Measurements from ENCODE around the gene FADS2.
"Not testable (repeated sequence)": the region's sequence is repeated elsewhere in the genome, so short reads cannot be mapped to it uniquely, and the experiment has no call there.

The FADS2 gene

DNA sequence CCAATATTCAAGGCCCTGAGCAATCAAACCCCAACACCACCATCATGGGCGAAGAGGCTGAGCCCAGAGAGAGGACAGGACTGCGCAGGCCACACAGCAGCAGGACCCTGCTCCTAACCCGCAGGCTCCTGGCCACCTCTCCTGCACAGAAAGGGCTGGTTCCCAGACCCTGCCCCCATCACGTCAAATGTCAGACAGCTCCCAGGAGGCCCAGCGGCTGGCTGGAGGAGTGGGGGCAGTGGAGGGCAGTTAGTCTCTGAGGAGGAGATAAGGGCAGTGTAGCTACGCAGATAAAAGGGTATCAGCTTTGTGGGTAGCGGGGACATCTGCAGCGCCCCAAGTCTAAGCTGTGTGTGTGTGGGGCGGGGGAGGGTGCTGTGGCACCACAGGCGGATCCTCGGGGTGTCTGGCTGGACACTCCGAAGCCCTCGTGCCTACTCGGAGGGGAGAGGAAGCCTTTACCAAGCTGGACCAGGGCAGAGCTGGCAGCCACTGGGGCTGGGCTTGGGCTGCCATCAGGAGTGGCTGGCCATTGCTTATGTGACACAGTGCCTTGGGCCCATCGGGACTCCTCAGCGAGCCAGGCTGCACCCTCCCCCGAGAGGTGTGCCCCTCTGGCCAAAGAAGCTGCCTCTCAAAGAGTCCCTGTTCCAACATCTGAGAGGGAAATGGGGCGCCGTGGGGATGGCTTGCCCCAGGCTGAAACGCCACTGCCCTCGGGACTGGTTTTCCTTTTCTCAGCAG is 41.8 kb downstream of the FADS2 start:
- DNase-seq = no peak

DNA sequence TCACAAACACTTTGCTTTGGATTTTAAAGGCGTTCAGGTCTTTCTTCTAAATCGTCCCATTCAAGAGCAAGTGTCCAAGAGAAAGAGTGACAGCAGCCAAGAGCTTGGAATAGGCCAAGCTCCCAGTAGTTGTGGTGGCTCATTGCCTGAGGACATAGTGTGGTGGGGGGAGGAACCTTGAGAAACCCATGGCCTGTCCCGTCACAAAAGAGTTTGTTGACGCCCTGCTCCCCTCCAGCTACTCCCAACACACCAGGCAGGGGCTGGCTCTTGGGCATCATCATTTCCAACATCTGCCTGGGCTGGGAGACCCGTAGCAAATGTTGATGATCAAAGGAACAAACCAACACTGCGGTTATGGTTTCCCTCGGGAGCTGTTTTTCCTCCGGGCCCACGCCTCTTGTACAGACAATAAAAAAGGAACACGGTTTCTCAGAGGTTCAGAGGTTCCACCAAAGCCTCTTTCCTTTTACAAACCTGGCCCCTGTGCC is 42.5 kb downstream of the FADS2 start:
- DNase-seq = no peak

DNA sequence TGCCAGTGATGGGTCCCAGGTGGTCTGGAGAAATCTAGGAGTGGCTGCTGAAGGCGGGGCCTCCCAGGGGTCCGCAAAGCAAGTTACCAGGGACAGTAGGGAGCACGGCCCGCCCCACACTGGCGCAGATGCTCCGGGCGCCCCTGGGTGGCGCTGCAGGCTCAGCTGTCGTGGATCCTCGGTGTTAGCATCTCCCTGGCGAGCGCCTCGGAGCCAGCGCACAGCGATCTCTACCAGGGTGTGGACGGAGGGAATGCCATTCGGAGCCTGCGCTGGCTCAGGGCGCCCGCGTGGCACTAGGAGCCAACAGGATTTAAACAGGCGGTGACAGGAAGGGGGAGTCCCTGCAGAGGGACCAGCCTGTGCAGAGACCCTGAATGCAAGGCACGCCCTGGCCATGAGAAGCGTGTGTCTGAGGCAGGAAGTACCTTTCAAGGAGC is 43.1 kb downstream of the FADS2 start:
- DNase-seq = peak; percentile 6

DNA sequence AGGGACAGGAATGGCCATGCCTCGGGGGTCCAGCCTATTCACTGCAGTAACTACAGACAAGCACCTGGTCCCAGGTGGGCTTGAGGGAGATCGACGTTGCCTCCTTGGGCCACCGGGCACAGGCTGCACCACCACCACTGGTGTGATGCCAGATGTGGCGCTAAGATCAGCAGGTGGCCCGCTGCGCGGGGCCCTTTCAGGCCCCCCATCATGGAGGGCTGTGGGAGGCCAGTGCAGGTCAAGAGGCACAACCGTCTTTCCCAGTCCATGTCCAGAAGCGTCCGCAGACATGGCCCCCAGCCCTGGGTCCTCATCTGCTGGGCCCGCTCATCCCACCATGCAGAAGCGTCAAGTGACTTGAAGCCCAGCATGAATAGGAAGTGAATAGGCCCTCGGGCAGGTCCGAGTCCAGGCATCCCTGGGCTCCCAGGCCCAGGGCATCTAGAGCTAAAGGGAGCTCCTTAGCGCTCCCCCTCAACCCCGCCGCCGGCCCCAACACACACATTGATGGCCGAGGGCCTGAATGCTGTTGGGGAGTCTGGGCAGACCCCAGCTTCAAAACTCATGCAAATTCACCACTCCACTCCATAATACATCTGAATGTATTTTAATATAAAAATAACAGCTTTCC is 45.0 kb downstream of the FADS2 start:
- DNase-seq = no peak

DNA sequence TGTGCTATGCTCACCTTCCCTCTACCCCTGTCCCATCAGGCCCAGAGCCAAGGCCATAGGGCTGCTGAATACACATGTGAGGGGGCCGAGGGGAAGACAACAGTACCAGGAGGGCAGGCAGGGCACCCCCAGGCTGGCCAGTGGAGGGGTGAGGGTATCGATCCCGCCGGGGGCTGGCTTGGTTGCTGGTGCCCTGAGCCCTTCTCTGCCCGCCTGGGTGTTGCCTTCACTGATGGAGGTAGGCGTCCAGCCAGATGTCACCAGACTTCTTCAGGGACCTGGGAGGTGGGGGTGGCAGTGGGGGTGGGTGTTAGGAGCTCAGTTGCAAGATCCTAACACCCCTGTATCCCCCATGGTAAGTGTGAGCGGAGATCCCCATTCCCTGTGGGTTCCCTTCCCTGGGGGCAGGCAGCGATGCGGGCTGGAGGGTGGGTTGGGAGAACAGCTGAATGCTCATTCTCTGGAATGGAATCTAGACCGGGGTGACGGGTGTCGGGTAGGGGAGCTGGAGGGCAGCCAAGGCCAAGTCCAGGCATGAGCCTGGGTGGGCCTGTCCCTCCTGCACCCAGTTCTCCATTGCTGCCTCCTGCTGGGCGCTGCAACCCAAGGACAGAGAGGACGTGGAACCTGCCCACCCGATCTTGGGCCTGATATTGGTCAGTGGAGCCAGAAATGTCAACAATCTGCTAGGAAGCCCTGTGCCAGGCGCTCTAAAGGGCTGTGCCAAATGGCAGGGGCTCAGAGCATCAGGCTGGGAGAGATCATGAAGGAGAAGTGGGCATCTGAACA is 45.7 kb downstream of the FADS2 start:
- DNase-seq = no peak

DNA sequence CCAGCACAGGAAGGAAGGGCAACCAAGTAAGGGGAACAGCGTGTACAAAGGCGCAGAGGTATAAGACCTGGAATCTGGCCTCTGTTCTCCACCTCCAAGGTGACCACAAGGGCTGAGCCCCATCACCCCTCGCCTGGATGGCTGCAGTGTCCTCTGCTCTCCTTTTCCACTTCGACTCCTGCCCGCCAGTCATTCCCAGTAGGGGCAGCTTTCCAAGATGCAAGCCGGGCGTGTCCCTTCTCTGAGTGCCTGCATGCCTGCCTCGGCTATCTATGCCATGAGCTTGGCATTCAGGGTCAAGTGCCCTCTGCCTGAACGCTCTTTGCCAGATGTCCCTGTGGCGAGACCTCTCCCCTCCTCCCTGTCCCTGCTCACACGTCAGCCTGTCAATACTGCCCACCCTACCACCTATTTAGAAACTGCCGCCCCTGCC is 46.3 kb downstream of the FADS2 start:
- DNase-seq = no peak

DNA sequence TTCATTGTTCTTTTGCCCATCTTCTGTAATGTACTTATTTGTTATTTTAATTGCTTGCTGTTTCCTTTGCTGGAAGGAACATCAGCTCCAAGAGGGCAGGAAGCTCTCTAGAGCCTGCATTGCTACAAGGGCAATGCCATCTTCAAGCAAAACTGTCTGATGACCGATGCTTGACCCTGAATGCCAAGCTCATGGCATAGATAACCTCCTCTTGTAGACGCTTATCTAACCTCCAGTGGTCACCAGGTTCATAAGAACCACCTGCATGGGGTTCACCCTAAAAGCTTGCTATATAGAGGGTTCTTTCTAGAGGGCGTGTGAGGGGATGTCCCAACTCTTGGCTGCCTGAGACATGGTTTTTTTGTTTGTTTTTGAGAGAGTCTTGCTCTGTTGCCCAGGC is 46.8 kb downstream of the FADS2 start:
- DNase-seq = no peak

DNA sequence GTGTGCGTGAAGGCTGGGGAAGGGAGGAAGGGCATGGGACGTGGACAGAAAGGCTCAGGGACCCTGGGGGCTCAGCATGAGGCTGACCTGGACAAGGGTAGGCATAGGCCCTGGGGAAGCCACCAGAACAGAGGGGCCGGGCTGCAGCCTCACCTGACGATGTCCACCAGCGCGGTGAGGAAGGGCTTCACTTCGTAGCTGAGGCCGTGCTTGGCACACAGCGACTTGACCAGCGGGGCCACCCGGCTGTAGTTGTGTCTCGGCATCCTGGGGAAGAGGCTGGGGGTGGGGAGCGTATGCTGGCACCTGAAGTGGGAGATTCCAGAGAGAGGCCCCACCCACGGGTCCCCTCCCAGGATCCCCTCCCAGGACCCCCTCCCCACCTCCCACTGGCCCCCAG is 47.6 kb downstream of the FADS2 start:
- DNase-seq = no peak

DNA sequence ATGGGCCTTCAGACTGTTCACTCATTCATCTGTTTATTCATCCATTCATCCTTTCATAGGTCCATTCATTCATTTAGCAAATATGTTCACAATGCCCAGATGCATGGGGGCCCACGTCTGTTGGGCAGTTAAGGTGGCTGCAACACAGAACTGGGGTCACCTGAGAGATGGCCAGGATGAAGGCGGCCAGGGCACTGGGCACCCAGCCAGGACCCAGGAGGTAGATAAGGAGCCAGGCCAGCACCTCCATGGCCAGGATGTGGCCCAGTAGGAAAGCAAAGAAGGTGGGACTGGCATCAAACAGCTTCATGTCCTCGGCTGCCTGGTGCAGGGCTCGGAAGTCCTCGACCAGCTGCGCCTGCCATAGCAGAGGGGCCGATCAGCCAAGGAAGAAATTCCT is 51.1 kb downstream of the FADS2 start:
- DNase-seq = no peak

DNA sequence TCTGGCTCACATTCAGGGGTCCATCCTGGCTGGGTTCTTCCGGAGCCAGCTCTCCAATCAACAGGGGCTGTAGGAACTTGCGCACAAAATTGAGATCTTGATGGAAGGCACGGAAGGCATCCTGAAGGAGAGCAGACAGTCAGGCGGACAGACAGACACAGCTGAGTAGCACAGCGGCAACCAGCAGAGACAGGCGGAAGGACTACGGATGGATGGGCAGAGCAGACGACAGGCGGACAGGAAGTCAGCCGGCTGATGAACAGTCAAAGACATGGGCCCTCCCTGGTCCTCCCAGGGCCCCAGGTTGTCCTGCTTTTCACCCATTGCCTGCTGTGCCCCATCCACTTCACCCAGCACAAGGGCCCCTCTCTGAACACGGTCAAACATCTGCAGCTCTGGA is 51.9 kb downstream of the FADS2 start:
- DNase-seq = no peak

DNA sequence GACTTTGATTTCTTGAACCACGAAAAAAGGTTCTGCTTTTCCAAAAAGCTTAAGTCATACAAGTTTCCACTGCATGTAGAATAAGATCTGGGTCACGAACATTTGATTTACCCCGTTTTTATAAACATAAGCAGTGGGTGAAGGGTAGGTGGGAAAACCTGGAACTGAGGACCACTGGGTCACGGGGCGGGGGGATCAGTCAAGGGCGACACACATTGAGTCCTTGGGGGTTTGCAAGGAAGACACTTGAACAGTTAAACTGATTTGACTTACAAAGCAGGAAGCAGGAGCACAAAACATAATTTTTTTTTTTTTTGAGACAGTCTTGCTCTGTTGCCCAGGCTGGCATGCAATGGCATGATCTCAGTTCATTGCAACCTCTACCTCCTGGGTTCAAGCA is 52.4 kb downstream of the FADS2 start:
- no peak for DNase-seq

DNA sequence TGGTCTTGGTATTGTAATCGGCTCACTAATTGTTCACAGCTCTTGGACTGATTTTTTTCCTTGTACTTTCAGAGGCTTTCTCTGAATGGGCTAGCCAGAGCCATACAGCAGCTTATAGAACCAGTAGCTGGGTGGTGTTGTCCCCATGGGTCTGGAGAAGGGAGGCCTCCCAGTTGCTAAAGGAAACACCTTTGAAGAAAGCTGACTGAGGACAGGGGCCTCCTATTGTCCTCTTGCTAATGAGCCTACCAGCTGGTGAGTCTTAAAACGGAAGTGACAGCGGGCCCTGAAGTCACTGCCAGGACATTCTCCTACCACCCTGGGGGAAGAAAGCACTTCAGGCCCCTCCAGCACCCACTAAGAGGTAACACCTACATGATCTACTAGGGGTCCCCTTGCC is 53.3 kb downstream of the FADS2 start:
- DNase-seq = no peak

DNA sequence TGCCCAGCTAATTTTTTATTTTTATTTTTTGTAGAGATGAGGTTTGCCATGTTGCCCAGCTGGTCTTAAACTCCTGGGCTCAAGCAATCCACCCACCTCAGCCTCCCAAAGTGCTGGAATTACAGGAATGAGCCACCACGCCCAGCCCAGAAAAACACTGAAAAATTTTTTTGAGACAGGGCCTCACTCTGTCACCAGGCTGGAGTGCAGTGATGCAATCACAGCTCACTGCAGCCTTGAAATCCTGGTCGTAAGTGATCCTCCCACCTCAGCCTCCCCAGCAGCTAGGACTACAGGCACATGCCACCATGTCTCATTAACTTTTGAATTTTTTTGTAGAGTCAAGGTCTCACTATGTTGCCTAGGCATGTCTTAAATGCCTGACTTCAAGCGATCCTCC is 54.2 kb downstream of the FADS2 start:
- not testable (repeated sequence) for DNase-seq

DNA sequence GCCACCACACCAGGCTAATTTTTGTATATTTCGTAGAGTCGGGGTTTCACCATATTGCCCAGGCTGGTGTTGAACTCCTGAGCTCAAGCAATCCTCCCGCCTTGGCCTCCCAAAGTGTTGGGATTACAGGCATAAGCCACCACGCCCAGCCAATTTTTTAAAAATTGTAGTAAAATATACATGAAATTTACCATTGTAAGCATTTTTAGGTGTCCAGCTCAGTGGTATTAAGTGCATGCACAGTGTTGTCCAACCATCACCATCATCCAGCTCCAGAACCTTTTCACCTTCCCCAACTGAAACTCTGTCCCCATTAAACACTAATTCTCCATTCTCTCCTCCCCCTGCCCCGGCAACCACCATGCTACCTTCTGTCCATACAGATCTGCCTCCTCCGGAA is 54.8 kb downstream of the FADS2 start:
- no peak for DNase-seq

DNA sequence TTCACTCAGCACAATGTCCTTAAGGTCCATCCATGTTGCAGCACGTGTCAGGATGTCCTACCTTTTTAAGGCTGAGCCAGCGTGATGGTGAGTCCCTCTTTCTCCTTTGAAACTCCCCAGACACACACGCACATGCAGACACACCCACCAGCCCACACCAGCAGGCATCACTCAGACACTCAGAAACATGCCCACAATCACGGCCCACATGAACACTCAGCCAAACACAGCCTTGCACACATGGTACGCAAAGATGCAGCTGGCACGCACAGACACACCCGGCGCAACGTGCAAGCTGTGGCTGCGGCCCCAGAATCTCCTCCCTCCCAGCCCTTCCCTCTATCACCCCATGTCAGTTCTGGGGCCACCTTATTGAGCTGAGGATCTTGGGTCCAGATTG is 55.2 kb downstream of the FADS2 start:
- no peak for DNase-seq

DNA sequence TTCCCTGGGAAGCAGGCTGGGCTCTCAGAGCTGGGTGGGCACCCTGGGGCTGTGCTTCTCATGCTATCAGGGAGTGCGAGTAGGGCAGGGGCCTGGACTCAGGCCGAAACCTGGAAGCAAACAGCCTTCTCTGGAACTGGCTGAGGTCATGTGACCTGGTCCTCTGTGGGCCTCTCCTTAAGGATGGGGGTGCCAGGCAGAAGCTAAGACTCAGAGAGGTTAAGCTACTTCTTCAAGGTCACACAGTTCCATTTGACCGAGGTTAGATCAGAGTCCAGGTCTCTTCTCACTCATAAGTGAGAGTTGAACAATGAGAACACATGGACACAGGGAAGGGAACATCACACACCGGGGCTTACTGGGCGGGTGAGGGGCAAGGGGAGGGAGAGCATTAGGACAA is 55.8 kb downstream of the FADS2 start:
- DNase-seq = no peak

DNA sequence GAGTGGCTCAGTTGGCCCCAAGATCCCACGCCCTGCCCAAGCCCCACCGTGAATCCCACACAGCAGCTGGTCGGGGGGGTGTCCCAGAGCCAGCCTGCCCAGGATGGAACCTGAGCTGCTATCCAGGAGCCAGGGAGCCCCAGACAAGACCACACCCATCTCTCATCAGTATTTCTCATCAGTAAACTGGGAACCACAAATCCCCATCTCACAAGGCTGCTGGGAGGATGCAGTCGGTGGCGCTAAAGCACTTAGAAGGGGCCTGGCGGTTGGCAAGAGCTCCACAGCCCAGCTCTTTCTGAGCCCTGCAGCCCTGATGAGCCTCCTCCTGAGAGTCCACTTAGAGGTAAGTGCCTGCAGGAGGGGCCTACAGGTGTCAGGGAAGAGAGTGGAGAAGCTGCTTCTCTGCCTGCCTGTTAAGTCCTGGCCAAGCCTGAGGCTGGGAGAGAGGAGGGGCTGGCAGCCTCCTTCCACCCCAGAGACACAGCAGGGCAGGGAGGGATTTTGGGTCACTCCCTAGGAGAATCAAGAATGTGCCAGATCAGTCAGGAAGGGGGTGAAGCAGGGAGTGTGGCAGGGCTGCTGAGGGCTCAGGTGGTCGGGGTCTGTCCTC is 57.2 kb downstream of the FADS2 start:
- DNase-seq = peak; percentile 11

DNA sequence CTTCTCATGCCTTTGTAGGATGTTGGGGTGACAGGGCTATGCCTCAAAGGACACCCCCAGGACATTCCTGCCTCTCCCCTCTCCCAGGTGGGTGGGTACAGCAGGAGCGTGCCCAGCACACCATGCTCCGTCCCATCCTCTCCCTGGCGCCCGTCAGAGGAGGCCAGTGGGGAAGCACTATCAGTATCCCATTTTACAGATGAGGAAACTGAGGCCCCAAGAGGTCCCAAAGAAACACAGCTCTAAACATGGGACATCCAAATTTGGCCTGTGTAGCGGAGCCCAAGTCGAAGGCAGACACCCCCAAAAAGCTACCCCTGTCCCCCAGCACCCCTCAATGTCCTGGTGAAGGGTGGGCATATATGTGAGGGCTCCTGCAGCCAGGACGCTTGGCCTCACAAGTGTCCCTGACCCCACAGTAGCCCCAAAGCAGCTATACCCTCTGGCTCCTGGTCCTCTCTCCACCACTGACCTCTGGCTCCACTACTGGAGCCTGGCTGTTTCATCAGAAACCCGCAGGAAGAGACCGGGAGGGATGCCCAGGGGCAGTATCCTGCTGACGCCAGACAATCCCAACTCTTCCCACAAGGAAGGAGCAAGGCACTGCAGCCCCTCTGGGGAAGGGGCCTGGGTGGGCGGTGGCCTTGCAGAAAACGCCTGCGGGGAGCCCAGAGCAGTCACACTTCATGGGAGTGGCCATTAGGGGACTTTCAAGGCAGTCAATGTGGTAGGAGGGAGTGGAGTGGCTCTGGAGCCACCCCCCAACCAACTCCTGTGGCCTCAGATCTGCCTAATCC is 57.9 kb downstream of the FADS2 start:
- DNase-seq = no peak

DNA sequence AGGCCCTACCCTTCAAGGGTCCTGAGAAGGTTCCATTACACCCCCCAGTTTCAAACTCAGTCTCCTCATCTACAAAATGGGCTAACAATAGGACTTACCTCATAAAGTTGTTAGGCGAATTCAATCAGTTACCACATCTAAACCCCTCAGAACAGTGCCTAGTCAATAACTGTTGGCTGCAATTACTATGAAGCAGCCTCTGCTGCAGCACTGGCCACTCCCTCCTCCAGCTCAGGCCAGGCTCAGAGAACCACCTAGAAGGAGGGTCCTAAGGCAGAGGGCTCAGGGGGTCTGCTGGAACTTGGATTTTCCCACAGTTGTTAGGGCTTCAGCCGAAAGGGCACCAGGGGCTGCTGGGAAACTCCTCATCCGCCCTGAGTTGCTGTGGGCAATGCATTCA is 58.5 kb downstream of the FADS2 start:
- DNase-seq = no peak

DNA sequence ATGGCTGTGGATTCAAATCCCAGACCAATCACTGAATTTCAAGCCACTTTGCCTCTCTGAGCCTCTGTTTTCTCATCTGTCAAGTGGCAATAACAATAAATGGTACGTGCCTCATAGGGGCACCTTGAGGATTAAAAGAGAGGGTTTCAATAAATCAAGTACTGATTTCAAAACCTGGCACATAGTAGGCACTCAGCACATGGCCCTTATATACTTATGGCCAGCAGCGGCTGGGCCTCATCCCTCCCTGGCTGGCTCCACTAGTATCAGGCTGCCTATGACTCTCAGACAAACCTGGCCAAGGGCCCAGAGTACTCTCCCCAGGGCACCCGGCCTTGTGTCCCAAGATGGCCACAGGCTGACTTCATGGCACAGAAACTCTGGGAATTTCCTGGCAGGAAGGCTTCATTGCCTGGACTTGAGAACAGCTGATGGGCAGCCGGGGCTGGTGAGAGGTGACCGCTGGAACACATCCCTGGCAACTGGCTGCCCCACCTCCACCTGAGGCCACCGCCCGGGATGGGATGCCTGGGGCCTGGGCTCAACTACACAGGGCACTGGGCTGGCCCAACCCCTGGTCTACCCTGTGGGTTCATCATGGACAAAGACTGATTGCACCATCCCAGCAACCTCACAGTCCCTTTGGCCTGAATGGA is 59.9 kb downstream of the FADS2 start:
- no peak for DNase-seq

DNA sequence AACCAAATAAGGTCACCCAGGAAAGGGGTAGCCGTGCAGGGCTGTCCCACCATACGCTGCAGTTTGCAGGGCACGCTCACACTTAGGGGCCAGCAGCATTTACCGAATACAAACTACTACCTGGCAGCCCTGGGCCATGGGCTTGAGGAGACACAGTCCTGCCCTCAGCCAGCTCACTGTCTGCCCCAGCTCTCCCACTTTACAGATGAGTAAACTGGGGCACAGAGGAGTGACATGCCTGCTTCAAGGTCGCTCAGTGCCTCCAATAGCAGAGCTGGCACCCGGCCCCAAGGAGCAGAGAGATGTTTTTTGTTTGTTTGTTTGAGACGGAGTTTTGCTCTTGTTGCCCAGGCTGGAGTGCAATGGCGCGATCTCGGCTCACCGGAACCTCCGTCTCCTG is 60.5 kb downstream of the FADS2 start:
- no peak for DNase-seq

DNA sequence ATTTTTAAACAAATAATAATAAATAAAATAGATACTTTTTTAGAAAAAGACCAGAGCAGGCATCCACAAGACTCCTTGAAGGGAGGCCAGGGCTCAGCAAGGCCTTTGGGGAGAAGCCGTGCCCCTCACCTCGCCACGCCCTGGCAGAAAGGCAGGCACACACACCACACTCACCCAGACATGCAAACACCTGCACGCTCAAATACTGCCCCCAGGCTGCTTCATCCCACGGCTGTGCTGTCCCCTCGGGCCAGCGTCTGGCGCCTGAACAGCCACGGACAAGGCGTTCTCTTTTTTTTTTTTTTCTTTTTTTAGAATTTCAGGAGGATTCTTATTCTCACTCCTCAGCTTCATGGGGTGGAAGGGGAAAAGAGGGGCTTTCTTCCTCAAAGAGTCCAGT is 61.7 kb downstream of the FADS2 start:
- DNase-seq = no peak

All from NCI-H2029 treated with DMSO at 0.1 percent for 48 hours (cell line).